ENCODE results near the gene C1orf174. TPM values are rescaled to one million over a fixed set of nuclear protein-coding genes. Genes with fewer than 3 reads are reported as not detected.

C1orf174 gene
- polyA plus RNA-seq, 3 donors, result 19.1 to 46.0 (median 21.3) TPM

DNA sequence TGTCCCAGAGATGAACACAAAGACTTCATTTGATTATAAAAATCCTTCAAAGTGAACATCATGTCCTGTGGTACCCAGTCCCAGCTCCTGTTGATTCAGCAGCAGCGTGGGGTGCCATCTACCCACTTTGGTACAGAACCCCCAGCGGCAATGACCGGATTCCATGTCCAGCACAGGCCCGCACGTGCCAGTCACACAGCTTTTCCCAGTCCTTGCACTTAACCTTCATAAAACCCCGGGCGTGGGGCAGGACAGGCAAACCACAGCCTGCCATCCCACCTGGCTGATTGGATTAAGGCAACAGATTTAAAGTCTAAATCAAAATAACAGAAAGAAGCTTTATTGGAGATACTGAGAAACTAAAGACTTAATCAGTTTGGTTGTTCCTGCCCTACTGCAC lies 58.6 kb downstream of the C1orf174 start:
- Histone ChIP-seq H3K27ac (ENCODE audit: low read depth in 1 of 2, low read length in 2 of 2) (no peak overlapping the region), H3K27me3 (ENCODE audit: control insufficient read depth in 2 of 2, insufficient read depth in 2 of 2, low read length in 2 of 2) (no peaks in the 10 kb centered on the region), H3K4me3 (replicated peaks in 1 of 3; ENCODE audit: low read depth in 2 of 3, low read length in 3 of 3) (no peak overlapping the region), H3K36me3 (replicated peaks in 1 of 2; ENCODE audit: control insufficient read depth in 1 of 2, insufficient read depth in 2 of 2, low read length in 2 of 2) (peaks cover 51 to 70% of the 10 kb centered on the region in 2 donors), H2AFZ (ENCODE audit: insufficient read depth, low read depth, low read length, poor library complexity, severe bottlenecking) (no peak overlapping the region), H4K20me1 (ENCODE audit: insufficient read depth, low read length) (no peaks in the 10 kb centered on the region), H3K4me2 (replicated peaks; ENCODE audit: extremely low read depth, low read length, poor library complexity, severe bottlenecking) (no peak overlapping the region), H3K4me1 (ENCODE audit: control insufficient read depth in 1 of 2, insufficient read depth in 2 of 2, low read length in 2 of 2) (peaks cover 5 to 10% of the 10 kb centered on the region in 2 donors), H3K79me2 (ENCODE audit: insufficient read depth, low read length) (no peaks in the 10 kb centered on the region), H3K9ac (ENCODE audit: insufficient read depth, low read length, poor library complexity, severe bottlenecking) (no peak overlapping the region), H3K9me3 (replicated peaks in 1 of 2; ENCODE audit: control insufficient read depth in 1 of 2, insufficient read depth in 1 of 2, low read length in 2 of 2) (peaks cover 16 to 20% of the 10 kb centered on the region in 2 donors)
- Mint-ChIP-seq H3K27me3 (ENCODE audit: low read depth in 3 of 3) (no peaks in the 10 kb centered on the region), H3K36me3 (peaks cover 59 to 86% of the 10 kb centered on the region in 2 donors), H3K4me3 (no peak overlapping the region), H3K9me3 (peaks cover 15 to 23% (median 18%) of the 10 kb centered on the region in 7 donors), H3K27ac (no peak overlapping the region), H3K4me1 (peaks cover 11% of the 10 kb centered on the region)
- intact Hi-C loops (cut with micrococcal nuclease), result no loop called here
- 87% methylated on average over 3 of the region's 7 CpGs for WGBS (ENCODE audit: insufficient coverage)
- TF ChIP-seq, protein P1, sequence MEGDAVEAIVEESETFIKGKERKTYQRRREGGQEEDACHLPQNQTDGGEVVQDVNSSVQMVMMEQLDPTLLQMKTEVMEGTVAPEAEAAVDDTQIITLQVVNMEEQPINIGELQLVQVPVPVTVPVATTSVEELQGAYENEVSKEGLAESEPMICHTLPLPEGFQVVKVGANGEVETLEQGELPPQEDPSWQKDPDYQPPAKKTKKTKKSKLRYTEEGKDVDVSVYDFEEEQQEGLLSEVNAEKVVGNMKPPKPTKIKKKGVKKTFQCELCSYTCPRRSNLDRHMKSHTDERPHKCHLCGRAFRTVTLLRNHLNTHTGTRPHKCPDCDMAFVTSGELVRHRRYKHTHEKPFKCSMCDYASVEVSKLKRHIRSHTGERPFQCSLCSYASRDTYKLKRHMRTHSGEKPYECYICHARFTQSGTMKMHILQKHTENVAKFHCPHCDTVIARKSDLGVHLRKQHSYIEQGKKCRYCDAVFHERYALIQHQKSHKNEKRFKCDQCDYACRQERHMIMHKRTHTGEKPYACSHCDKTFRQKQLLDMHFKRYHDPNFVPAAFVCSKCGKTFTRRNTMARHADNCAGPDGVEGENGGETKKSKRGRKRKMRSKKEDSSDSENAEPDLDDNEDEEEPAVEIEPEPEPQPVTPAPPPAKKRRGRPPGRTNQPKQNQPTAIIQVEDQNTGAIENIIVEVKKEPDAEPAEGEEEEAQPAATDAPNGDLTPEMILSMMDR (IDR thresholded peaks at IDR 0.05), result no peak
- no peak for DNase-seq

Other genes with a start within 250 kb of the C1orf174 start
- gene TP73, start 247.8 kb downstream of the C1orf174 start, polyA plus RNA-seq, result under 1 TPM in 2 of 3 donors, not detected in 1; 0.21 to 0.42 TPM
- not detected for gene CCDC27, start 147.8 kb downstream of the C1orf174 start, polyA plus RNA-seq
- 1 to 10 TPM; 1.1 to 2.7 (median 1.4) TPM for gene SMIM1, start 127.5 kb downstream of the C1orf174 start, polyA plus RNA-seq
- gene LRRC47, start 103.8 kb downstream of the C1orf174 start, polyA plus RNA-seq, result 10 to 100 TPM; 17.8 to 24.8 (median 18.0) TPM
- gene CEP104, start 43.1 kb downstream of the C1orf174 start, polyA plus RNA-seq, result 10 to 100 TPM in 2 of 3 donors, 1 to 10 TPM in 1; 8.3 to 25.1 (median 13.0) TPM
- 10 to 100 TPM in 1 of 3 donors, 1 to 10 TPM in 2; 5.9 to 14.7 (median 6.6) TPM for gene DFFB, start 42.8 kb downstream of the C1orf174 start, polyA plus RNA-seq